SW 1271 (cell line): ENCODE results near the gene RAPGEF5.

Experiments
- DNase-seq, 2 experiments: peaks; one replicate each; lab custom pipeline; 2025; lab: John Stamatoyannopoulos, UW

The RAPGEF5 gene

DNA sequence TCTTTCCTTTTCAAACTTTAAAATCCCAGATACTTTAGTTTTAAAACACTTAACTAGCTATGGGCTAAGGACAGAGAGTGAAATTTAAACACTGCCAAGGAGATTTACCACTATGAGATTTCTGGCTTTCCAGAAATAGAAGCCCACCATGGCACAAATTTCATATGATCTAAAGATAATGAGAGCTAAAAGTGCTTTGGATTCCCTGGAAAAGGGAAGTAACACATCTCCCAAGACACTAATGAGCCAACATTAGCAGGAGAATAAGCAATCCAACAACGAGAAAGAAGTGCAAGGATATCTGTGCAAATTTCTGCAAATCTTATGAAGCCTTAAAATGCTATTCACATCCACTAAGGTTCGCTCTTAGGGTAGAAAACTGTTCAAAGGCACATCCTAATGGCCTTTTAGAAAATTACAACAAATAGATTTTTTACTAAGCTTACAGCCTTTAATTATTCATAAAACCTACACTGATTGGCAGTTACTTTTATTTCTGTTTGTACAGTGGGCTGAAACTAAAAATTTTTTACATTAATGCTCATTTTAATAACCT, 100.3 kb downstream of the RAPGEF5 start:
- DNase-seq, result no peak

- DNase-seq, result no peak
Observed at GRCh38 chr7:22255834-22256233, 101.1 kb downstream of the RAPGEF5 start.

- DNase-seq, result no peak
Observed at GRCh38 chr7:22255342-22255741, 101.6 kb downstream of the RAPGEF5 start.

GRCh38 chr7:22252936-22253536, 103.9 kb downstream of the RAPGEF5 start:
- DNase-seq, result no peak

DNA sequence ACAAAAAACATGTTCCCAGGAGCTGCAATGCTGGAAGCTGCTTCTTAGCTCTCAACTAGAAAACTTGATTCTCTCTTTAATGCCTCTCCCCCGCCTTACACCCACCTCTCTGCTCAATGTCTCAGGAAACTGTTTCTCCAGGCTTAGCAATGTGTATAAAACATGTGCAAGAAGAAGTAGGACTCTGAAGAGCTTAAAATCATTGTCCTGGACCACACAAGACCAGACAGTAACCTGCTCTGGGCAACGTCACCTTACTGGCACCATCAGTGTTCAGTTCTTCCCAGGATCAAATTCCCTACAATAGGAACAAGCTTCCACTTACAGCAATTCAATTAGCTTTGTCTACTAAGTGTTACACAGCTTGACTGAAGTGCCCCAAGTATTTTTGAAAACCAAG, 104.9 kb downstream of the RAPGEF5 start:
- DNase-seq, result no peak

DNA sequence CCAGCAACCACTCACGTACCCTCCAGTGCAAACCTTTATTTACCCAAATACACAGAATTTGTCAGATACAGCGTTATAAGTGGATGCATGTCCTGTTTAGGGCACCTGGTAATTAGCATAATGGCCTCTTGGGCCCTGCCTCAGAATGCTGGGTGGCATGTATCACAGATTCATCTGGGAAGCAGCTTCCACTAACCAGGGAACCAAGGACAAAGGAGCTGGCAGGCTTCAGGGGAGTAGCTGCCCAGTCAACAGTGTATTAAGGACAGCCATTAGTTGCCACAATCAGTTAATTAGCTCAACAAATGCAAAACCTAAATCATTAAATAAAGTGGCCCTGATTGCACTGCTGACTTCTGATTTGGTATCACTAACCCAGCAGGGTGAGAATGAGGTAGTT, 105.7 kb downstream of the RAPGEF5 start:
- no peak for DNase-seq

GRCh38 chr7:22250390-22250789, 106.6 kb downstream of the RAPGEF5 start:
- DNase-seq, result no peak

- no peak for DNase-seq
Observed at GRCh38 chr7:22248111-22248809, 108.7 kb downstream of the RAPGEF5 start.

DNA sequence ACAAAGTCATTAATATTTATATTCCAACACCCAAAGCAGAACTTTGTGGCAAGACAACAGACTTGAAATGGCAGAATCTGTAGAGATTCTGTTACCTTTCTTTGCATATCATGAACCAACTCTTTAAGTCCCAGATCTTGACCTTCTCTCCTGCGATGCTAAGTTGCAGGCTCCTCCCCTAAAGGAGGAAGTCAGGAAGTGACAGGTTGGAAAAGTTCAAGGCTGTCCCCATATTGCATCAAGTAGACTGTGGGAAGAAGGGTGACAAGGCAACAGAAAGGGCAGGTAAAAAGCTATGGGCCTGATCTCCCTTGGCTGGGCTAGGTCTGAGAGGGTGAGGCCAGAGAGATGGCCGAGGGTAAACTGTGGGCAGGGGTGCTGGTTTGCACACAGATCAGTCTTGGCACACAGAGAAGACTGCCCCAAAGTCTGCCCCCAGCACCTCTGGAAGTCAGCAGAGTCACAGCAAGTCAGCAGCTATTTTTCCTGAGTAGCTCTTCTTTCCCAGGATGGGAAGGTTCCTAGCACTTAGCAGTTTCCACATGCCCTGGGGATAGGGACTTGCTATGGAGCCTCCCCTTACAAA, 115.1 kb downstream of the RAPGEF5 start:
- no peak for DNase-seq

DNA sequence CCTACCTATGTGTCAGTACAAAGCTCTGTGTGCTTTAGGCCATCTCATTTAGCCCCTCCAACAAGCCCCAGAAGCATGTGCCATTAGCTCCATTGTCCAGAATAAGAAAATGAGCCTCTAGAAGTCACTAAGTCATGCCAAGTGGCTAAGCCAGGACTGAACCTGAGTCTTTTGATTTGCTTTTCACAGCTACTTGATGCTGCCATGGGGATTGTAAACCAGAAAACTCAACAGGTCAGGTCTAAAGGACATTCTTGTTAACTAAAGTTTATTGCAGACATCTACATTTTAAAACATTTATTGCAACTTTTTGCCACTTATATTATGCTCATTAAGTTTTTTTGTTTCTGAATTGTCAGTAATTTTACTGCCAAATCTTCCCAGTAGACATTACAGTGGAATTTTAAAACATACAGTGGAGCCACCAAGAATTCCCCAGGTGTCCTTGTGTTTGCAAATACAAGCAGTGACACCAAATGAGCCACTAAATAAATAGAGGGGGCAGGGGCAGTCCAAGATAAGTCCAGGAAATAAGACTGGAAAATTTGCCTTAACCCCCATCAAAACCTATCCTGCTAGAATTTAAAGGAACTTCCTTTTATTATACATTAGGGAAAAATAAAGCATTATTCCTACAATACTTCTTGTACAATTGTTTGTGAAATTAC, 115.9 kb downstream of the RAPGEF5 start:
- DNase-seq, result no peak

- no peak for DNase-seq
Observed at GRCh38 chr7:22238354-22239311, 118.3 kb downstream of the RAPGEF5 start.

DNA sequence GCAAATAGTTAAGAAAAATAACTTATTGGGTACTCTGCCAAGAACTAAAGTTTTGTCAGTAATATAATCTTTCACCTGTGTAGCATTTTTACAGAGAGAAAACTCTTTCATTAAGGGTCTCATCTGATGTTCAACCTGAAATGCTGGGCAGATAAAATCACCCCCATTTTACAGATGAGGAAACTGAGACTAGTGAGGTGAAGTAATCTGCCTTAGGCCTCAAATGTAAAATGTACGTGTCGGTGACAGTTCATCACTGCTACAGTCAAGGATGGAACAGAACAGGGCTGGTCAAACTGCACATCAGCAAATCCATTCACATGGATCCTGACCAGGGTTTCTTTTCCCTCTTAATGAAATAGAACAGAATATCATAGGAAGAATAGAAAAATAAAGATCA, 121.8 kb downstream of the RAPGEF5 start:
- no peak for DNase-seq

- no peak for DNase-seq
Observed at GRCh38 chr7:22234227-22234626, 122.7 kb downstream of the RAPGEF5 start.

- no peak for DNase-seq
Observed at GRCh38 chr7:22231806-22232205, 125.1 kb downstream of the RAPGEF5 start.

GRCh38 chr7:22231141-22231540, 125.8 kb downstream of the RAPGEF5 start:
- DNase-seq, result no peak

GRCh38 chr7:22230238-22230637, 126.7 kb downstream of the RAPGEF5 start:
- DNase-seq, result no peak

- DNase-seq, result no peak
Observed at GRCh38 chr7:22229148-22229547, 127.8 kb downstream of the RAPGEF5 start.

- DNase-seq, result no peak
Observed at GRCh38 chr7:22223807-22224206, 133.1 kb downstream of the RAPGEF5 start.

- no peak for DNase-seq
Observed at GRCh38 chr7:22220941-22221340, 136.0 kb downstream of the RAPGEF5 start.

DNA sequence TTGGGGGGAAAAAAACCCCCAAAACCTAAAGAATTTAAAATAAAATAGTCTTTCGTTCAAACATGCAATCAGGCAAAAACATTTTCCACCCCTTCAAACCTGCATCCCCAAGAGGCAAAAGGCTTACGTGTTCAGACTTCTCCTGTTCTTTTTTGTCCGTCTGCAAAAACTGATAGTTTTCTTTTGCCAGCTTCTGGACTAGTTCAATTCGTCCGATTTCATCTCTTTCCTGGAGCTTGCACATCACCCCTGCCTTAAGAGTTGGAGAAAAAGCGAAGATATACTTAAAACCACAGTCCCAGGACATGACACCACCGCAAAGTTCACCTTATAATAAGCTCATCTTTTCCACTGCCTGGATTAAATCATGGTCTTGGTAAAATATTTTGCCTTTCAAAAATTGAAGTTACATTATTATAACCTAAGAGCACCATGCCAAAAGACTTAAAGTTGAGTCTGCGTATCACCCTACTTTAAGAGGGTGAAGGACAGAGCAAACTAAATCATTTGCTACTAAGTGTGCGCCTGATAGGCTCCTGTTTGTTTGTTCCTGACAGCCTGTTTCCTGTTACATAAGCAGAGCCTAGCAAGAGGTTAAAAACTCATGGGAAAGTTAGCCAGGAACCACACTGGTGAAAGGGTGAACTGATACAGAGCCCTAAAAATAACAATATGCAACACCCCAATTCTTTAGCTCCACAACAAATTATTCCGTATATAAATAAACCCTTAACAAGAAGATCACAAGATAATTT, 137.0 kb downstream of the RAPGEF5 start:
- no peak for DNase-seq

GRCh38 chr7:22219036-22219435, 137.9 kb downstream of the RAPGEF5 start:
- no peak for DNase-seq
